Measurements from ENCODE around the gene IGFBP5. TPM values are rescaled to one million over a fixed set of nuclear protein-coding genes. Genes with fewer than 3 reads are reported as not detected.

Gene IGFBP5, protein sequence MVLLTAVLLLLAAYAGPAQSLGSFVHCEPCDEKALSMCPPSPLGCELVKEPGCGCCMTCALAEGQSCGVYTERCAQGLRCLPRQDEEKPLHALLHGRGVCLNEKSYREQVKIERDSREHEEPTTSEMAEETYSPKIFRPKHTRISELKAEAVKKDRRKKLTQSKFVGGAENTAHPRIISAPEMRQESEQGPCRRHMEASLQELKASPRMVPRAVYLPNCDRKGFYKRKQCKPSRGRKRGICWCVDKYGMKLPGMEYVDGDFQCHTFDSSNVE
- total RNA-seq, result not detected in 2 replicates

DNA sequence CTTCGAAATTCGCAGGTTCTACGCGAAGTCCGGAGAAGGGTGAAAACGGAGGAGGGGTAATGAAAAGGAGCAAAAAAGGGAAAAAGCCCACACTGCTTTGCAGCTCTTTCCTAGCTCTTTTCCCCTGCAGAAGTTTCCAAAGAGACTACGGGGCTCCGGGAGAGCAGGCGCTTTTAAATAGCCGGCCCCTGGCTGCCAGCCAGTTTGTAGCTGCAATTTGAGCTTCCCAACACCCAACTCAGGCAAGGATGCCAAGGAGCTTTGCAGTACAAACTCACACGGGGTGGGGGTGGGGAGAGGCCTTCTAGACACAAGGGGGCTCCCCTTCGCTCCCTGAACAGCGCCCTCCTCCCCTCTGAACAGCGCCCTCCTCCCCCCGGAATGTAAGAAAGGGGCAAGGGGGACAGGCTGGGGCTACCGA, at the start of gene IGFBP5:
TSS of gene IGFBP5 (minus strand) at position 149 of the 421 bp plus-strand sequence. CDS start 774 bp downstream, outside the sequence.
- Mint-ChIP-seq H3K4me3 (no peak within 1 kb of the TSS), H3K4me1 (peaks cover 25% of the 10 kb centered on the region), H3K9me3 (no peaks in the 10 kb centered on the region), H3K27ac (no peak within 1 kb of the TSS), H3K36me3 (ENCODE audit: low read depth) (no peaks in the 10 kb centered on the region), H3K27me3 (peaks cover 45% of the 10 kb centered on the region)
- DNase-seq (no peak), ATAC-seq (ENCODE audit: low read depth) (no peak)
- ChIA-PET CTCF (no interaction called here), POLR2A (no interaction called here)
- TF ChIP-seq, protein P1, sequence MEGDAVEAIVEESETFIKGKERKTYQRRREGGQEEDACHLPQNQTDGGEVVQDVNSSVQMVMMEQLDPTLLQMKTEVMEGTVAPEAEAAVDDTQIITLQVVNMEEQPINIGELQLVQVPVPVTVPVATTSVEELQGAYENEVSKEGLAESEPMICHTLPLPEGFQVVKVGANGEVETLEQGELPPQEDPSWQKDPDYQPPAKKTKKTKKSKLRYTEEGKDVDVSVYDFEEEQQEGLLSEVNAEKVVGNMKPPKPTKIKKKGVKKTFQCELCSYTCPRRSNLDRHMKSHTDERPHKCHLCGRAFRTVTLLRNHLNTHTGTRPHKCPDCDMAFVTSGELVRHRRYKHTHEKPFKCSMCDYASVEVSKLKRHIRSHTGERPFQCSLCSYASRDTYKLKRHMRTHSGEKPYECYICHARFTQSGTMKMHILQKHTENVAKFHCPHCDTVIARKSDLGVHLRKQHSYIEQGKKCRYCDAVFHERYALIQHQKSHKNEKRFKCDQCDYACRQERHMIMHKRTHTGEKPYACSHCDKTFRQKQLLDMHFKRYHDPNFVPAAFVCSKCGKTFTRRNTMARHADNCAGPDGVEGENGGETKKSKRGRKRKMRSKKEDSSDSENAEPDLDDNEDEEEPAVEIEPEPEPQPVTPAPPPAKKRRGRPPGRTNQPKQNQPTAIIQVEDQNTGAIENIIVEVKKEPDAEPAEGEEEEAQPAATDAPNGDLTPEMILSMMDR (IDR thresholded peaks at IDR 0.05), result no peak
- intact Hi-C loops (cut with micrococcal nuclease), result loop anchor here (5.0 kb wide), 1 partner anchor 1062 kb away; no protein-coding TSS in a partner anchor

DNA sequence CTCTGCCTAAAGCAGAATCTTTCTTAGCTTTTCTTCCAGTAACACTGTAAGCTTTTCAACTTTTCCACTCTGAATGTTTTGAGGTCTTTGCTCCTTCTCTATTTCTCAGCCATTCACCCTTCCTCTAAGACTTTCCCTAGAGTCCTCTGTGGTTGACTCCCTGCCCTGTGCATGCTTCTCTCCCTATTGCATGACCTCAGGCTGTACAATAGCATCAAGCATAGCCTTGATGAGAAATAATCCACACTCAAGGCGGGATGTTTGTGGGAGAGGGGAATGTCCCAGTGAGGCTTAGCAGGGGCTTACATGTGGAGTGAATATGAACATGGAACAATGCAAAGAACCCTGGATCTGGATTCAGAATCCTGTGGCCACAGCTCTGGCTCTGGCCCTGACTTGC, 48.4 kb upstream of the IGFBP5 start:
- TF ChIP-seq, protein P1 (IDR thresholded peaks at IDR 0.05), result no peak
- no peak overlapping the region for H3K4me3 Mint-ChIP-seq
- ChIA-PET CTCF (no interaction called here), POLR2A (no interaction called here)
- no peaks in the 10 kb centered on the region for H3K4me1 Mint-ChIP-seq
- H3K27ac Mint-ChIP-seq, result no peak overlapping the region
- H3K27me3 Mint-ChIP-seq, result peaks cover 21% of the 10 kb centered on the region
- DNase-seq, result no peak
- intact Hi-C loops (cut with micrococcal nuclease), result no loop called here
- no peak for ATAC-seq (ENCODE audit: low read depth)
- H3K36me3 Mint-ChIP-seq (ENCODE audit: low read depth), result no peaks in the 10 kb centered on the region
- H3K9me3 Mint-ChIP-seq, result no peaks in the 10 kb centered on the region

DNA sequence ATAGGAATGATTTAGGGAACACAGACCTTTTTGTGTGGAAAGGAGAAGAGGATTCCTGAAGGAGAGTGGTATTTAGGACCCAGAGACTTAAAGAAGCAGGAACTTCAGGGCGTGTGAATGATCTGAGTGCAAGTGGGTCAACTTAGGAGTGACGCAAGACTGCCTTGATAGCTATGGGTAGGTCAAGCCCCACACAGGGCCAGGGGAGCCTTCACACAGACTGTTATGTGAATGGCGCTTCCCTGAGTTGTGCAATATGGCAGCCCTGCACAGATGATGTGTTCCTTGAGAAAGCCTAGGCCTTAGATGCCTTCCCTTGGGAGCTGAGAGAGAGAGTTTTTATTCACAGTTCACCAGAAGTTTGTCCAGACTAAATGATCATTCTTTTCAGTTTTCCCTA, 47.1 kb upstream of the IGFBP5 start:
- Mint-ChIP-seq H3K36me3 (ENCODE audit: low read depth) (no peaks in the 10 kb centered on the region), H3K27me3 (peaks cover 19% of the 10 kb centered on the region), H3K4me1 (no peaks in the 10 kb centered on the region), H3K4me3 (no peak overlapping the region), H3K9me3 (no peaks in the 10 kb centered on the region), H3K27ac (no peak overlapping the region)
- no peak for DNase-seq
- CTCF ChIA-PET, result no interaction called here
- intact Hi-C loops (cut with micrococcal nuclease), result no loop called here
- POLR2A ChIA-PET, result no interaction called here
- TF ChIP-seq, protein P1 (IDR thresholded peaks at IDR 0.05), result no peak
- ATAC-seq (ENCODE audit: low read depth), result no peak

DNA sequence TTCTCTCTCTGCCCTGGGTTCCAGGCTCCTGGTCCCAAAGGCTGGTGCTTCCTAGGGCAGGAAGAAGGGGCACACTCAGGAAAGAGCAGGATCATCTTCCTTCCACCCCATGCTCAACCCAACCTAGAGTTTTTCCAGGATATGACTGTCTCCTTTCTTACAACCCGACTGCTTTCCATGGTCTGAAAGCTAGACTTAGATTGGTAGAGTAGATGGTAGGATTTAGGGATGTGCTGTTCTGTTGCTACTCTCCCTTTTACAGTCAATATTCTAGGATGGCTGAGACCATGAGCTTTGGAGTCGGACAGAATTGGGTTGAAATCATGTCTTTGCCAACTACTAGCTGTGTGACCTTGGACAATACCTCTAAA, 45.9 kb upstream of the IGFBP5 start:
- POLR2A ChIA-PET, result interaction anchor here (0.5 kb wide), 1 partner anchor 102 kb away, joined by 3 read pairs; no protein-coding TSS in a partner anchor
- intact Hi-C loops (cut with micrococcal nuclease), result no loop called here
- ATAC-seq (ENCODE audit: low read depth) (no peak), DNase-seq (no peak)
- no peak overlapping the region for H3K4me3 Mint-ChIP-seq
- H3K36me3 Mint-ChIP-seq (ENCODE audit: low read depth), result no peaks in the 10 kb centered on the region
- CTCF ChIA-PET, result no interaction called here
- H3K9me3 Mint-ChIP-seq, result no peaks in the 10 kb centered on the region
- TF ChIP-seq, protein P1 (IDR thresholded peaks at IDR 0.05), result no peak
- H3K27ac Mint-ChIP-seq, result no peak overlapping the region
- peaks cover 20% of the 10 kb centered on the region for H3K27me3 Mint-ChIP-seq
- no peaks in the 10 kb centered on the region for H3K4me1 Mint-ChIP-seq

DNA sequence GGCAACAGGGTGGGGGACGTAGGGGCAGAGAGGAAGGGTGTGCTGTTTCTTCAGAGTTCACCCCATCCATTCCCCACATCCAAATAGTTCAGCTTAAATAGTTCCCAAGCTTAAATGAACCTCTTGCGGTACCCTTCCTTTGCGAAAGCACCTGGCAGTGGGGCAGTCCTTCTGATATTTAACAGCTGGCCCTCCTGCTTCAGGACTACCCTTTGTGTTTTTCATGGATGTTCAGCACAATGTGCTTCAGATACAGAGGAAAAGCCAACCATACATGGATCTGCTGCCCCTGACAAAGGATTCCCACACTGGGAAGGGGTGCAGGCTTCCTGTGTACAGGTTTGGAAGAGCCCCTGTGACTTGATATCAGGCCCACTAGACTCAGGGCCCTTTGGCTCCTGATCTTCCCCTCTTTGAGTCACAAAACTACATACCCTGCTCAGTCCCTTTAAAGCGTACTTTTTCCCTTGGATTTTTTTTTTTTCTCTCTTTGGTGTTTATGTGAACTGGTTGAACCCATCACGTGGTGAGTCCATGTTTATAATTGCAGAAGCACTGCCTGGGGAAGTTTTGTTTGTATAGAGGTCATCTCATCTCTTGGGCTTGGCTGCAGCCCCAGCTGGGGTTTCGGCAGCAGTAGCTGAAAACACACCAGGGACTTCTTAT, 45.3 kb upstream of the IGFBP5 start:
- no peak for DNase-seq
- Mint-ChIP-seq H3K9me3 (no peaks in the 10 kb centered on the region), H3K36me3 (ENCODE audit: low read depth) (no peaks in the 10 kb centered on the region), H3K4me1 (no peaks in the 10 kb centered on the region), H3K4me3 (no peak overlapping the region), H3K27me3 (peaks cover 18% of the 10 kb centered on the region), H3K27ac (no peak overlapping the region)
- intact Hi-C loops (cut with micrococcal nuclease), result no loop called here
- POLR2A ChIA-PET, result no interaction called here
- CTCF ChIA-PET, result no interaction called here
- TF ChIP-seq, protein P1 (IDR thresholded peaks at IDR 0.05), result no peak
- ATAC-seq (ENCODE audit: low read depth), result no peak
